Measurements from ENCODE around the gene FOXJ3.
"Not testable (repeated sequence)": the region's sequence is repeated elsewhere in the genome, so short reads cannot be mapped to it uniquely, and the experiment has no call there.

FOXJ3 gene

GRCh38 chr1:42239555-42239954 lies 95.5 kb downstream of the FOXJ3 start:
- DNase-seq: no peak

GRCh38 chr1:42239041-42239440 lies 96.0 kb downstream of the FOXJ3 start:
- DNase-seq: no peak

- DNase-seq: no peak
Observed at GRCh38 chr1:42231253-42231652, 103.8 kb downstream of the FOXJ3 start.

- no peak for DNase-seq
Observed at GRCh38 chr1:42228938-42229337, 106.1 kb downstream of the FOXJ3 start.

GRCh38 chr1:42223036-42223435 lies 112.0 kb downstream of the FOXJ3 start:
- DNase-seq: no peak

- peak; percentile 56 for DNase-seq
Observed at GRCh38 chr1:42221952-42222606, 113.0 kb downstream of the FOXJ3 start.

- peak; percentile 60 for DNase-seq
Observed at GRCh38 chr1:42221456-42221855, 113.6 kb downstream of the FOXJ3 start.

- DNase-seq: no peak
Observed at GRCh38 chr1:42219627-42220026, 115.4 kb downstream of the FOXJ3 start.

GRCh38 chr1:42214447-42214871 lies 120.6 kb downstream of the FOXJ3 start:
- no peak for DNase-seq

- DNase-seq: no peak
Observed at GRCh38 chr1:42211224-42211623, 123.8 kb downstream of the FOXJ3 start.

- DNase-seq: no peak
Observed at GRCh38 chr1:42210421-42211133, 124.5 kb downstream of the FOXJ3 start.

- DNase-seq: no peak
Observed at GRCh38 chr1:42209526-42210251, 125.3 kb downstream of the FOXJ3 start.

- not testable (repeated sequence) for DNase-seq
Observed at GRCh38 chr1:42206930-42207329, 128.1 kb downstream of the FOXJ3 start.

GRCh38 chr1:42206164-42206563 lies 128.9 kb downstream of the FOXJ3 start:
- no peak for DNase-seq

GRCh38 chr1:42201986-42202385 lies 133.0 kb downstream of the FOXJ3 start:
- DNase-seq: no peak

GRCh38 chr1:42198251-42198650 lies 136.8 kb downstream of the FOXJ3 start:
- no peak for DNase-seq

GRCh38 chr1:42195841-42196240 lies 139.2 kb downstream of the FOXJ3 start:
- DNase-seq: no peak

GRCh38 chr1:42192106-42192505 lies 142.9 kb downstream of the FOXJ3 start:
- DNase-seq: no peak

GRCh38 chr1:42191319-42191718 lies 143.7 kb downstream of the FOXJ3 start:
- DNase-seq: no peak

- DNase-seq: no peak
Observed at GRCh38 chr1:42189931-42190853, 144.8 kb downstream of the FOXJ3 start.

- DNase-seq: no peak
Observed at GRCh38 chr1:42186152-42186551, 148.9 kb downstream of the FOXJ3 start.

- no peak for DNase-seq
Observed at GRCh38 chr1:42184616-42185015, 150.4 kb downstream of the FOXJ3 start.

GRCh38 chr1:42183957-42184268 lies 151.1 kb downstream of the FOXJ3 start:
- no peak for DNase-seq
